Activated naive CD8-positive, alpha-beta T cell treated with anti-CD3 and anti-CD28 coated beads, Interleukin-2, amount 50 U/mL, for 24 hours (primary cell): ENCODE data around the gene LSM12.
"Not testable (repeated sequence)": the region's sequence is repeated elsewhere in the genome, so short reads cannot be mapped to it uniquely, and the experiment has no call there.

Source experiments
- ATAC-seq: fragments of 150-1000 bp; cut with Tn5 transposase; one replicate; pipeline ENCODE4 v1.10.0; 2021
- DNase-seq: peaks from one replicate; pipeline ENCODE4 v3.0.0; 2021
- H3K27ac Mint-ChIP-seq: one replicate; pipeline ENCODE4 v1.8.0; 2021; ENCODE audit warnings: mild to moderate bottlenecking, mixed read lengths
- H3K27me3 Mint-ChIP-seq: one replicate; pipeline ENCODE4 v1.8.0; 2021; ENCODE audit warnings: mixed read lengths
- H3K36me3 Mint-ChIP-seq: one replicate; pipeline ENCODE4 v1.8.0; 2021; ENCODE audit warnings: low read depth, mixed read lengths
- H3K4me1 Mint-ChIP-seq: one replicate; pipeline ENCODE4 v1.8.0; 2021; ENCODE audit warnings: mixed read lengths
- H3K4me3 Mint-ChIP-seq: one replicate; pipeline ENCODE4 v1.8.0; 2021; ENCODE audit warnings: mild to moderate bottlenecking, moderate library complexity, mixed read lengths
- H3K9me3 Mint-ChIP-seq: one replicate; pipeline ENCODE4 v1.8.0; 2021; ENCODE audit warnings: mixed read lengths

The LSM12 gene

GRCh38 chr17:44049294-44050060, 17.0 kb downstream of the LSM12 start:
- H3K27ac Mint-ChIP-seq = no peak overlapping the region
- DNase-seq (no peak), ATAC-seq (no peak)
- H3K27me3 Mint-ChIP-seq = no peaks in the 10 kb centered on the region
- H3K9me3 Mint-ChIP-seq = no peaks in the 10 kb centered on the region
- H3K4me3 Mint-ChIP-seq = no peak overlapping the region
- peaks cover 24% of the 10 kb centered on the region for H3K36me3 Mint-ChIP-seq
- H3K4me1 Mint-ChIP-seq = no peaks in the 10 kb centered on the region

DNA sequence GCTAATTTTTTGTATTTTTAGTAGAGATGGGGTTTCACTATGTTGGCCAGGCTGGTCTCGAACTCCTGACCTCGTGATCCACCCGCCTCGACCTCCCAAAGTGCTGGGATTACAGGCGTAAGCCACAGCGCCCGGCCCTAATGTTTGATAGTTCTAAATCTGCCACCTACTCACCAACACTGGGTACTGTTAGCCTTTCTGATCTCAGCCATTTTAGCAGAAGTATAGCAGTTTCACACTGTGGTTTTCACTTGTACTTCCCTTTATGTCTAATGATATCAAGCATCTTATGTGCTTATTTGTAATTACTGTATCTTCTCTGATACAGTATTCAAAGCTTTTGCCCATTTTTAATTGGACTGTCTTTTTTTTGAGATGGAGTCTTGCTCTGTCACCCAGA, 19.6 kb downstream of the LSM12 start:
- peaks cover 23% of the 10 kb centered on the region for H3K36me3 Mint-ChIP-seq
- not testable (repeated sequence) for DNase-seq, H3K9me3 Mint-ChIP-seq, ATAC-seq, H3K4me3 Mint-ChIP-seq, H3K27me3 Mint-ChIP-seq, H3K27ac Mint-ChIP-seq, H3K4me1 Mint-ChIP-seq

- no peak overlapping the region for H3K4me3 Mint-ChIP-seq
- H3K27me3 Mint-ChIP-seq = no peaks in the 10 kb centered on the region
- H3K9me3 Mint-ChIP-seq = no peaks in the 10 kb centered on the region
- H3K4me1 Mint-ChIP-seq = peaks cover 10% of the 10 kb centered on the region
- ATAC-seq (no peak), DNase-seq (no peak)
- H3K27ac Mint-ChIP-seq = no peak overlapping the region
- peaks cover 28% of the 10 kb centered on the region for H3K36me3 Mint-ChIP-seq
Measured at GRCh38 chr17:44045486-44045885, 21.0 kb downstream of the LSM12 start.

- DNase-seq = no peak
- Mint-ChIP-seq H3K27ac (no peak overlapping the region), H3K9me3 (no peaks in the 10 kb centered on the region), H3K36me3 (peaks cover 35% of the 10 kb centered on the region), H3K4me3 (no peak overlapping the region), H3K4me1 (peaks cover 12% of the 10 kb centered on the region), H3K27me3 (no peaks in the 10 kb centered on the region)
- no peak for ATAC-seq
Measured at GRCh38 chr17:44044071-44044470, 22.4 kb downstream of the LSM12 start.

DNA sequence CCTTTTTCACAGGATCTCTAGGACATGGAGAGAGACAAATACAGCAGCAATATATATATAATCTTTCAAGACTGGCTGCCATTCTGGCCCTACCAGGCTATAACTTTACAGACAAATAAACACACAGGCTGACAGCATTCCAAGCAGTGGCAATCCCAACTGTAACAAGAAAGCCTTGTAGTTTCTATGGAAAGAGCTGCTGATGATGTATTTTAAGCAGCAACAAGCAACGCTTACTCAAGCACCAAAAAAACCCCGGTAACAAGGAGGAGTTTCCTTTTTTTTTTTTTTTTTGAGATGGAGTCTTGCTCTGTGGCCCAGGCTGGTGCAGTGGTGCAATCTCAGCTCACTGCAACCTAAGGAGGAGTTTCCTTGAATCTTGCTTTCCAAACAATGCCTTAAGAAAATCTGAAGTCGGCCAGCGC, 23.2 kb downstream of the LSM12 start:
- peaks cover 12% of the 10 kb centered on the region for H3K4me1 Mint-ChIP-seq
- peaks cover 36% of the 10 kb centered on the region for H3K36me3 Mint-ChIP-seq
- ATAC-seq (no peak), DNase-seq (no peak)
- H3K4me3 Mint-ChIP-seq = no peak overlapping the region
- H3K9me3 Mint-ChIP-seq = no peaks in the 10 kb centered on the region
- H3K27me3 Mint-ChIP-seq = no peaks in the 10 kb centered on the region
- peak overlapping the region; percentile 2 for H3K27ac Mint-ChIP-seq

DNA sequence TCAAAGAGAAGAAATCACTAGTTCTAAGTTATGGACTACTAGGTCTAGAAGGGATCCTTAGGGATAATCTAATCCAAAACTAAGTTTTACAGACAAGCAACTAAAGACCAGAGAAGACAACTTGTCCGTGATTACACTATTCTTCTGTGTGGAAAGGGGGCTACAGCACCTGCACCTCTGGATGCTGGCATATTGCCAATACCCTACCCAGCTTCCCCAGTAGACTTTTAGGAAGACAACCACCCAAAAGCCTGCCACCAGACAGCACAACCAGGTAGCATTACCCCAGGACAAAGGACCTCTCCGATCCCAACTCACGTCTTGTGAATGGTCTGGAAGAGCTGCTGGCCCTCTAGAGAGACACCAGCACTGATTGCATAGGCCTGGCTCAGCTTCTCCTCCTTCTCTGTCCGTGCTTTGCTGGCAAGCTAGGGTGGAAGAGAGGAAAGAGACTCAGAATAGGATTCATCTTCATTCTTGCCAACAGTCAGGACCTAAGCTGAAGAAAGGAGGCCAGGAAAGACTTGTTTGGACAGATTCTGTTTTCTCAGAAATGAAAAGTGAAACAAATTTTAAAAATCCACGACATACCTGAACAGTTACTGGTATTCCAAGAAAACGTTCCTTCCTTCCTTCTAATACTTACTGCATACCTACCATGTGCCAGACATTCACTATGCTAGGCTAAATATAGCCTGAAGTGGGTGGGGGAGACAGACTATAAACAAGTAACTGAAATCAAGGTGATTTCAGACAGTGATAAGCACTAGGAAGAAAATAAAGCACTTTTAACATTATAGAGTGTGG, 26.4 kb downstream of the LSM12 start:
- H3K4me1 Mint-ChIP-seq = peaks cover 12% of the 10 kb centered on the region
- no peak overlapping the region for H3K27ac Mint-ChIP-seq
- H3K9me3 Mint-ChIP-seq = no peaks in the 10 kb centered on the region
- H3K36me3 Mint-ChIP-seq = peaks cover 37% of the 10 kb centered on the region
- no peak for ATAC-seq
- no peaks in the 10 kb centered on the region for H3K27me3 Mint-ChIP-seq
- no peak for DNase-seq
- H3K4me3 Mint-ChIP-seq = no peak overlapping the region

DNA sequence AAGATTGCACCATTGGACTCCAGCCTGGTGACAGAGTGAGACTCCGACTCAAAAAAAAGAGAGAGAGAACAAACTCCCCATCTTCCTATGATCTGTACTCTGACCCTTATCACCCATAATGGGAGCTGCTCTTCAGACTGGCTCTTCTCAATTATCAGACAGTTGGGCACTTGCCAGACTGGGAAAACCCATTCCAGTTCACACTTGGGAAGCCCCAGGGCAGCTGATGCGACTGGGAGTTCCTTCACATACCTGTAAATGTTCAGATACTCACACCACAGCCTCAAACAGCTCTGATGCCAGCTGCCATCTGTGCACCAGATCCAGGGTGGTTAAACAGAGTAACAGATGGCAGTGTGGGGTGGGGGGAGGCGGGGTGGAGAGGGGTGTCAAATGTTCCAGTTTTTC, 27.9 kb downstream of the LSM12 start:
- Mint-ChIP-seq H3K9me3 (no peaks in the 10 kb centered on the region), H3K4me3 (no peak overlapping the region), H3K27me3 (no peaks in the 10 kb centered on the region), H3K27ac (no peak overlapping the region), H3K36me3 (peaks cover 46% of the 10 kb centered on the region), H3K4me1 (peaks cover 12% of the 10 kb centered on the region)
- ATAC-seq (no peak), DNase-seq (no peak)

GRCh38 chr17:44037471-44037870, 29.0 kb downstream of the LSM12 start:
- DNase-seq = no peak
- Mint-ChIP-seq H3K27ac (no peak overlapping the region), H3K4me1 (peaks cover 9% of the 10 kb centered on the region), H3K4me3 (no peak overlapping the region), H3K9me3 (no peaks in the 10 kb centered on the region), H3K36me3 (peaks cover 50% of the 10 kb centered on the region), H3K27me3 (no peaks in the 10 kb centered on the region)
- ATAC-seq = no peak

GRCh38 chr17:44034688-44035087, 31.8 kb downstream of the LSM12 start:
- DNase-seq, H3K27ac Mint-ChIP-seq, H3K27me3 Mint-ChIP-seq, H3K9me3 Mint-ChIP-seq, ATAC-seq, H3K4me3 Mint-ChIP-seq, H3K4me1 Mint-ChIP-seq: not testable (repeated sequence)
- H3K36me3 Mint-ChIP-seq = peaks cover 43% of the 10 kb centered on the region

DNA sequence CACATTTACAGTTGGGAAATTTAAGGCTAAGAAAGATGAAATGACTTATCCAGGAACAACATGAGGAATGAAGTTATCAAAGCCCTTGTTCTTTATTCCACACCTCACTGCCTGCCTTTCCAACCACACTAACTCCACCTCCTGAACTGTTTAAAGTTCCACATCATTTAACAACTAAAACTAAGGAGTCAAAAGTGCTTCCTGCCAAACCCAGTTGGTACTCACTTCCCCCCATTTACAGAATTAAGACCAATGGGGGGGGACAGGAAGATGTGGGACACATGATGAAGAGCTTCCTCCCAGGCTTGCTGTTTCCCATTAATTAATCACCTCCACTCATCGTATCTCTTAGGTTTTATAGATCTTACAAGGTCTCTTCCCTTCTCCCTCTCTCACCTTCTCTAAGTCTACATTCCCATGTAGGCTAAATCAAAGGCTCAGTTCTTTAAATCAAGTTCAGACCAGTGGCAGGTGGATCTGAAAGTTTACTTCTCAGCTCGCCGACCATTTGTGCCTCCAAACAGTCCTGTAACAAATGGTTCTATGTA, 32.5 kb downstream of the LSM12 start:
- ATAC-seq = no peak
- peak overlapping the region; percentile 13 for H3K27ac Mint-ChIP-seq
- H3K4me1 Mint-ChIP-seq = peaks cover 4% of the 10 kb centered on the region
- no peak for DNase-seq
- peaks cover 41% of the 10 kb centered on the region for H3K36me3 Mint-ChIP-seq
- H3K27me3 Mint-ChIP-seq = no peaks in the 10 kb centered on the region
- no peak overlapping the region for H3K4me3 Mint-ChIP-seq
- no peaks in the 10 kb centered on the region for H3K9me3 Mint-ChIP-seq

DNA sequence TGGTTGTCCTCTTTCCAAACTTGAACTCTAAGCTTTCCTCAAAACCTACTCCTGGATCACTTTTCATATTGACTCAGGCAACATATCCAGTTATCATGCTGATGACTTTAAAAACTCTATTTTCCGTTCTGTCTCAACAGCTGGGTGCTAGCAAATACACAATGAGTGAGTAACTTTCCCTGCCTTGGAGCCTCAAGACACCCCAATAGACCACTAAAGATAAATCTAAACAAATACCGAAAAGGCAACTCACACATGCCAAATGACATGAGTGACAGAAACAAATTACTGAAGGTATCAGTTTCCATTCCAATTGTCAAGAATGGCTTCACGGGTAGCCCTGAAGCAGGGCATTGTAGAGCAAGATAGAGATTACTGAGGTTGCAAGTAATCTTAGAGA, 36.0 kb downstream of the LSM12 start:
- no peak overlapping the region for H3K27ac Mint-ChIP-seq

DNA sequence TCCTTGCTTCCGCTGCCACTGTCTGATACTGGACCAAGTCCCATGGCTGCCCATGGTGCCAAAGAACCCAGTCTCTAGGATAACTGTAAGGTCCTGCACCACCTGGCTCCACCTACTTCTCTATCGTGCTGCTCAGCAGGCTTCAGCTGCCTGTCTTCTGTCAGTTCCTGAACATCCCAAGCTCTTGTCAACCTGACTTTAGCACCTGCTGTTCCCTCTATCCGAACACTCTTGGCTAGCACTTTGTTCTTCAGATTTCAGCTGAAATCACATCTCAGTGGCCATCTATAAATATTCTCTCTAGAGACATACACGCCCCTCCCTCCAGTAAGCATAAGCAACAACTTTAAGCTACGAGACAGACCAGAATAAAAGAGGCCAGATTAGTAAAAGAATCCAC, 36.7 kb downstream of the LSM12 start:
- DNase-seq = no peak
- Mint-ChIP-seq H3K4me3 (no peak overlapping the region), H3K9me3 (no peaks in the 10 kb centered on the region), H3K4me1 (peaks cover 4% of the 10 kb centered on the region), H3K27ac (peak overlapping the region; percentile 39), H3K27me3 (no peaks in the 10 kb centered on the region), H3K36me3 (peaks cover 25% of the 10 kb centered on the region)
- ATAC-seq = no peak

More for the DNA sequence above, 36.0 kb downstream of the LSM12 start:
- H3K9me3 Mint-ChIP-seq = no peaks in the 10 kb centered on the region
- H3K36me3 Mint-ChIP-seq = peaks cover 25% of the 10 kb centered on the region
- H3K27me3 Mint-ChIP-seq = no peaks in the 10 kb centered on the region
- no peak for ATAC-seq
- H3K4me3 Mint-ChIP-seq = no peak overlapping the region
- no peak for DNase-seq
- peaks cover 4% of the 10 kb centered on the region for H3K4me1 Mint-ChIP-seq

GRCh38 chr17:44024853-44025252, 41.6 kb downstream of the LSM12 start:
- ATAC-seq (no peak), DNase-seq (no peak)
- Mint-ChIP-seq H3K9me3 (no peaks in the 10 kb centered on the region), H3K4me3 (no peak overlapping the region), H3K27me3 (no peaks in the 10 kb centered on the region), H3K27ac (no peak overlapping the region), H3K4me1 (peaks cover 4% of the 10 kb centered on the region), H3K36me3 (no peaks in the 10 kb centered on the region)

- H3K36me3 Mint-ChIP-seq = no peaks in the 10 kb centered on the region
- H3K27ac Mint-ChIP-seq = no peak overlapping the region
- H3K4me3 Mint-ChIP-seq = no peak overlapping the region
- no peak for DNase-seq
- no peak for ATAC-seq
- H3K9me3 Mint-ChIP-seq = no peaks in the 10 kb centered on the region
- no peaks in the 10 kb centered on the region for H3K4me1 Mint-ChIP-seq
- no peaks in the 10 kb centered on the region for H3K27me3 Mint-ChIP-seq
Measured at GRCh38 chr17:44024271-44024663, 42.2 kb downstream of the LSM12 start.
